ENCODE data around the gene EMX1.

Gene EMX1

GRCh38 chr2:72946466-72946865 lies 29.1 kb downstream of the EMX1 start:
- no peaks in the 10 kb centered on the region for H3K9me3 ChIP-seq (ENCODE audit: insufficient read depth, low read depth, low read length)
- no peak for TF ChIP-seq EZH2phosphoT487 (IDR thresholded peaks at IDR 0.05; ENCODE audit: borderline replicate concordance)
- no peak for TF ChIP-seq CTCF (conservative IDR thresholded peaks at IDR 0.05; ENCODE audit: low read length)
- H2AFZ ChIP-seq (ENCODE audit: low read length), result no peak overlapping the region

GRCh38 chr2:72947952-72948830 lies 30.9 kb downstream of the EMX1 start:
- H3K27me3 ChIP-seq (ENCODE audit: insufficient read depth, low read length, poor library complexity, severe bottlenecking), result no peaks in the 10 kb centered on the region
- H3K4me1 ChIP-seq (ENCODE audit: insufficient read depth, low read length, poor library complexity, severe bottlenecking), result peaks cover under 1% of the 10 kb centered on the region
- H2AFZ ChIP-seq (ENCODE audit: low read length), result no peak overlapping the region
- H3K9me3 ChIP-seq (ENCODE audit: insufficient read depth, low read depth, low read length), result no peaks in the 10 kb centered on the region
- no peaks in the 10 kb centered on the region for H3K79me2 ChIP-seq (ENCODE audit: insufficient read depth, low read length)
- no peaks in the 10 kb centered on the region for H3K9me2 ChIP-seq (replicated peaks; ENCODE audit: low read depth, low read length)
- no peak overlapping the region for H3K4me2 ChIP-seq (ENCODE audit: low read depth, low read length, poor library complexity, severe bottlenecking)
- no peaks in the 10 kb centered on the region for H3F3A ChIP-seq (ENCODE audit: low read depth)
- no peak for TF ChIP-seq CTCF (conservative IDR thresholded peaks at IDR 0.05; ENCODE audit: low read length)
- TF ChIP-seq EZH2phosphoT487 (IDR thresholded peaks at IDR 0.05; ENCODE audit: borderline replicate concordance), result no peak
- no peaks in the 10 kb centered on the region for H4K20me1 ChIP-seq (ENCODE audit: insufficient read depth, low read length, poor library complexity, severe bottlenecking)
- H3K4me3 ChIP-seq (ENCODE audit: low read length, poor library complexity, severe bottlenecking), result no peak overlapping the region
- H3K9ac ChIP-seq (ENCODE audit: low read depth, low read length, poor library complexity, severe bottlenecking), result no peak overlapping the region
- no peaks in the 10 kb centered on the region for H3K36me3 ChIP-seq (ENCODE audit: insufficient read depth, low read length)

More at GRCh38 chr2:72946466-72946865, 29.1 kb downstream of the EMX1 start:
- no peaks in the 10 kb centered on the region for H4K20me1 ChIP-seq (ENCODE audit: insufficient read depth, low read length, poor library complexity, severe bottlenecking)
- H3K4me1 ChIP-seq (ENCODE audit: insufficient read depth, low read length, poor library complexity, severe bottlenecking), result no peaks in the 10 kb centered on the region
- H3K4me3 ChIP-seq (ENCODE audit: low read length, poor library complexity, severe bottlenecking), result no peak overlapping the region
- no peak overlapping the region for H3K9ac ChIP-seq (ENCODE audit: low read depth, low read length, poor library complexity, severe bottlenecking)
- no peaks in the 10 kb centered on the region for H3K36me3 ChIP-seq (ENCODE audit: insufficient read depth, low read length)
- no peaks in the 10 kb centered on the region for H3K9me2 ChIP-seq (replicated peaks; ENCODE audit: low read depth, low read length)
- no peaks in the 10 kb centered on the region for H3K27me3 ChIP-seq (ENCODE audit: insufficient read depth, low read length, poor library complexity, severe bottlenecking)
- H3K79me2 ChIP-seq (ENCODE audit: insufficient read depth, low read length), result no peaks in the 10 kb centered on the region
- no peaks in the 10 kb centered on the region for H3F3A ChIP-seq (ENCODE audit: low read depth)
- no peak overlapping the region for H3K4me2 ChIP-seq (ENCODE audit: low read depth, low read length, poor library complexity, severe bottlenecking)

- H3K36me3 ChIP-seq (ENCODE audit: insufficient read depth, low read length), result no peaks in the 10 kb centered on the region
- no peaks in the 10 kb centered on the region for H4K20me1 ChIP-seq (ENCODE audit: insufficient read depth, low read length, poor library complexity, severe bottlenecking)
- no peaks in the 10 kb centered on the region for H3K9me2 ChIP-seq (replicated peaks; ENCODE audit: low read depth, low read length)
- no peaks in the 10 kb centered on the region for H3K27me3 ChIP-seq (ENCODE audit: insufficient read depth, low read length, poor library complexity, severe bottlenecking)
- H3K79me2 ChIP-seq (ENCODE audit: insufficient read depth, low read length), result peaks cover 1% of the 10 kb centered on the region; the same call in 1 of the 2 replicates
- no peak overlapping the region for H3K4me2 ChIP-seq (ENCODE audit: low read depth, low read length, poor library complexity, severe bottlenecking)
- H3K4me3 ChIP-seq (ENCODE audit: low read length, poor library complexity, severe bottlenecking), result no peak overlapping the region
- no peaks in the 10 kb centered on the region for H3K9me3 ChIP-seq (ENCODE audit: insufficient read depth, low read depth, low read length)
- H2AFZ ChIP-seq (ENCODE audit: low read length), result no peak overlapping the region
- H3F3A ChIP-seq (ENCODE audit: low read depth), result no peaks in the 10 kb centered on the region
- TF ChIP-seq CTCF (conservative IDR thresholded peaks at IDR 0.05; ENCODE audit: low read length), result no peak
- no peak for TF ChIP-seq EZH2phosphoT487 (IDR thresholded peaks at IDR 0.05; ENCODE audit: borderline replicate concordance)
- peaks cover 7% of the 10 kb centered on the region for H3K4me1 ChIP-seq (ENCODE audit: insufficient read depth, low read length, poor library complexity, severe bottlenecking)
- no peak overlapping the region for H3K9ac ChIP-seq (ENCODE audit: low read depth, low read length, poor library complexity, severe bottlenecking)
Measured at GRCh38 chr2:72949045-72949444, 31.7 kb downstream of the EMX1 start.
